KOPT-K1 (cell line): Measurements from ENCODE around the gene RAB11A.
"Not testable (repeated sequence)": the region's sequence is repeated elsewhere in the genome, so short reads cannot be mapped to it uniquely, and the experiment has no call there.

ENCODE experiments used
- H3K27ac ChIP-seq: fragments of 200-600 bp; sonication (generic); 2 replicates; pipeline ENCODE4 v1.5.1; 2016; ENCODE audit warnings: antibody characterized with exemption, mild to moderate bottlenecking, low read depth, low read length; ENCODE audit not compliant: poor library complexity, severe bottlenecking
- H3K36me3 ChIP-seq: fragments of 200-600 bp; sonication (generic); 2 replicates; pipeline ENCODE4 v1.5.1; 2017; ENCODE audit warnings: antibody characterized with exemption, mild to moderate bottlenecking, low read length, moderate library complexity; ENCODE audit not compliant: insufficient read depth
- H3K9me3 ChIP-seq: fragments of 200-600 bp; sonication (generic); 2 replicates; pipeline ENCODE4 v1.5.1; 2017; ENCODE audit warnings: antibody characterized with exemption, low read length, mild to moderate bottlenecking; ENCODE audit not compliant: insufficient read depth, poor library complexity, severe bottlenecking

RAB11A gene

GRCh38 chr15:65836665-65837064 lies 32.6 kb upstream of the RAB11A start:
- no peak overlapping the region for H3K27ac ChIP-seq
- no peaks in the 10 kb centered on the region for H3K36me3 ChIP-seq
- no peaks in the 10 kb centered on the region for H3K9me3 ChIP-seq

GRCh38 chr15:65837301-65838294 lies 31.7 kb upstream of the RAB11A start:
- Histone ChIP-seq H3K27ac (no peak overlapping the region), H3K9me3 (no peaks in the 10 kb centered on the region), H3K36me3 (no peaks in the 10 kb centered on the region)

- no peak overlapping the region for H3K27ac ChIP-seq
- H3K36me3 ChIP-seq: no peaks in the 10 kb centered on the region
- H3K9me3 ChIP-seq: no peaks in the 10 kb centered on the region
Measured at GRCh38 chr15:65839354-65839901, 29.9 kb upstream of the RAB11A start.

GRCh38 chr15:65839985-65840384 lies 29.3 kb upstream of the RAB11A start:
- Histone ChIP-seq H3K36me3 (no peaks in the 10 kb centered on the region), H3K9me3 (no peaks in the 10 kb centered on the region), H3K27ac (no peak overlapping the region)

GRCh38 chr15:65841121-65841930 lies 28.0 kb upstream of the RAB11A start:
- Histone ChIP-seq H3K36me3 (no peaks in the 10 kb centered on the region), H3K27ac (no peak overlapping the region), H3K9me3 (no peaks in the 10 kb centered on the region)

GRCh38 chr15:65845826-65846519 lies 23.3 kb upstream of the RAB11A start:
- H3K9me3 ChIP-seq: no peaks in the 10 kb centered on the region
- H3K27ac ChIP-seq: no peak overlapping the region
- no peaks in the 10 kb centered on the region for H3K36me3 ChIP-seq

GRCh38 chr15:65847989-65848388 lies 21.3 kb upstream of the RAB11A start:
- Histone ChIP-seq H3K9me3 (no peaks in the 10 kb centered on the region), H3K27ac (no peak overlapping the region), H3K36me3 (no peaks in the 10 kb centered on the region)

- Histone ChIP-seq H3K27ac (no peak overlapping the region), H3K36me3 (no peaks in the 10 kb centered on the region)
Measured at GRCh38 chr15:65851981-65852380, 17.3 kb upstream of the RAB11A start.

GRCh38 chr15:65856821-65857455 lies 12.4 kb upstream of the RAB11A start:
- no peak overlapping the region for H3K27ac ChIP-seq
- no peaks in the 10 kb centered on the region for H3K9me3 ChIP-seq
- H3K36me3 ChIP-seq: no peaks in the 10 kb centered on the region

More at GRCh38 chr15:65851981-65852380, 17.3 kb upstream of the RAB11A start:
- H3K9me3 ChIP-seq: no peaks in the 10 kb centered on the region

- H3K27ac ChIP-seq: no peak overlapping the region
- no peaks in the 10 kb centered on the region for H3K9me3 ChIP-seq
- no peaks in the 10 kb centered on the region for H3K36me3 ChIP-seq
Measured at GRCh38 chr15:65857718-65858402, 11.4 kb upstream of the RAB11A start.

GRCh38 chr15:65862682-65863081 lies 6.6 kb upstream of the RAB11A start:
- Histone ChIP-seq H3K27ac (no peak overlapping the region), H3K36me3 (no peaks in the 10 kb centered on the region)

GRCh38 chr15:65863106-65863505 lies 6.2 kb upstream of the RAB11A start:
- H3K36me3 ChIP-seq: no peaks in the 10 kb centered on the region
- no peaks in the 10 kb centered on the region for H3K9me3 ChIP-seq
- H3K27ac ChIP-seq: no peak overlapping the region

More at GRCh38 chr15:65862682-65863081, 6.6 kb upstream of the RAB11A start:
- no peaks in the 10 kb centered on the region for H3K9me3 ChIP-seq

GRCh38 chr15:65867244-65867643 lies 2.0 kb upstream of the RAB11A start:
- no peaks in the 10 kb centered on the region for H3K36me3 ChIP-seq
- no peaks in the 10 kb centered on the region for H3K9me3 ChIP-seq

GRCh38 chr15:65867933-65868332 lies 1.4 kb upstream of the RAB11A start:
- not testable (repeated sequence) for H3K36me3 ChIP-seq, H3K9me3 ChIP-seq, H3K27ac ChIP-seq

More at GRCh38 chr15:65867244-65867643, 2.0 kb upstream of the RAB11A start:
- no peak overlapping the region for H3K27ac ChIP-seq
